Loucy (cell line): Measurements from ENCODE around the gene ZNF516.

Experiments used
- H2AFZ ChIP-seq: fragments of 200-600 bp; sonication (generic); 2 replicates; pipeline ENCODE4 v1.6.0; 2016; ENCODE audit warnings: antibody characterized with exemption, mild to moderate bottlenecking, low read length, moderate library complexity
- H3F3A ChIP-seq: fragments of 200-600 bp; 2 replicates; pipeline ENCODE4 v1.6.0; 2016; ENCODE audit warnings: antibody characterized with exemption, low read depth, mild to moderate bottlenecking
- H3K27me3 ChIP-seq: fragments of 200-600 bp; sonication (generic); 2 replicates; pipeline ENCODE4 v1.6.1; 2014; ENCODE audit warnings: low read length, mild to moderate bottlenecking; ENCODE audit not compliant: insufficient read depth, poor library complexity, severe bottlenecking
- H3K36me3 ChIP-seq: fragments of 200-600 bp; sonication (generic); 2 replicates; pipeline ENCODE4 v1.6.1; 2016; ENCODE audit warnings: low read length; ENCODE audit not compliant: insufficient read depth
- H3K4me1 ChIP-seq: fragments of 200-600 bp; sonication (generic); 2 replicates; pipeline ENCODE4 v1.5.1; 2014; ENCODE audit warnings: low read length, mild to moderate bottlenecking; ENCODE audit not compliant: insufficient read depth, poor library complexity, severe bottlenecking
- H3K4me2 ChIP-seq: fragments of 200-600 bp; sonication (generic); 2 replicates; pipeline ENCODE4 v1.6.0; 2014; ENCODE audit warnings: antibody characterized with exemption, low read length, low read depth, mild to moderate bottlenecking; ENCODE audit not compliant: poor library complexity, severe bottlenecking
- H3K4me3 ChIP-seq: fragments of 200-600 bp; sonication (generic); 2 replicates; pipeline ENCODE4 v1.5.1; 2014; ENCODE audit warnings: low read length, mild to moderate bottlenecking, mixed read lengths; ENCODE audit not compliant: poor library complexity, severe bottlenecking
- H3K79me2 ChIP-seq: fragments of 200-600 bp; sonication (generic); 2 replicates; pipeline ENCODE4 v1.6.1; 2014; ENCODE audit warnings: low read length; ENCODE audit not compliant: insufficient read depth
- H3K9ac ChIP-seq: fragments of 200-600 bp; sonication (generic); 2 replicates; pipeline ENCODE4 v1.6.0; 2014; ENCODE audit warnings: mild to moderate bottlenecking, low read depth, low read length, moderate library complexity; ENCODE audit not compliant: poor library complexity, severe bottlenecking
- H3K9me2 ChIP-seq: fragments of 200-600 bp; sonication (generic); replicated peaks from 2 replicates; pipeline ENCODE4 v1.6.1; 2016; ENCODE audit warnings: low read depth, low read length, mixed read lengths
- H3K9me3 ChIP-seq: fragments of 200-600 bp; sonication (generic); 2 replicates; pipeline ENCODE4 v1.6.1; 2014; ENCODE audit warnings: mild to moderate bottlenecking, antibody characterized with exemption, low read length, low read depth; ENCODE audit not compliant: insufficient read depth
- H4K20me1 ChIP-seq: fragments of 200-600 bp; sonication (generic); 2 replicates; pipeline ENCODE4 v1.6.0; 2014; ENCODE audit warnings: antibody characterized with exemption, low read length, mild to moderate bottlenecking; ENCODE audit not compliant: insufficient read depth, poor library complexity, severe bottlenecking
- CTCF ChIP-seq: fragments of 200-600 bp; sonication (generic); conservative IDR thresholded peaks from 2 replicates; pipeline ENCODE4 v1.5.1; 2014; ENCODE audit warnings: mild to moderate bottlenecking, antibody characterized with exemption, low read length
- EZH2phosphoT487 ChIP-seq: fragments of 200-600 bp; IDR thresholded peaks from 2 replicates; pipeline ENCODE4 v1.6.1; 2018; ENCODE audit warnings: antibody characterized with exemption, mild to moderate bottlenecking, moderate library complexity, borderline replicate concordance

Gene ZNF516

DNA sequence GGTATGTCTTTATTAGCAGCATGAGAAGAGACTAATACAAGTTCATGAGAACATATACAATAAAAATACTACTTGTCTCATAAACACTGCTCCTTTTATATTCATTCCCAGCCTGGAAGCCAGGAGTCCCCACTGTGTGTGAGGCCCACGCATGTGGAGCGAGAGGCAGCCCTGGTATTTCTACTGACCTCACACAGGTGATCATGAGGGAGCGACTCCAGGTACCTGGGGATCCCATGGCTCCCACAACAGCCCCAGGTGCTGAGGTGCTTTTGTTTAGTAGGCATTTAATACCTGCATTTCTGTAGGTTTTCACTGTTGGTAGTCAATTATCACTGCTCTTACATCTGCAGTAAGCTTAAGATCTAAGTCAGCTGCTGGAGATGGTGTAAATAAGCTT lies 75.2 kb downstream of the ZNF516 start:
- Histone ChIP-seq H3K9me2 (no peaks in the 10 kb centered on the region), H3K36me3 (no peaks in the 10 kb centered on the region), H3K79me2 (no peaks in the 10 kb centered on the region), H3K27me3 (no peaks in the 10 kb centered on the region), H4K20me1 (no peaks in the 10 kb centered on the region), H3F3A (no peaks in the 10 kb centered on the region), H3K4me3 (no peak overlapping the region), H3K4me1 (no peaks in the 10 kb centered on the region), H3K9ac (no peak overlapping the region), H3K9me3 (no peaks in the 10 kb centered on the region), H2AFZ (no peak overlapping the region), H3K4me2 (no peak overlapping the region)
- TF ChIP-seq CTCF (no peak), EZH2phosphoT487 (no peak)

DNA sequence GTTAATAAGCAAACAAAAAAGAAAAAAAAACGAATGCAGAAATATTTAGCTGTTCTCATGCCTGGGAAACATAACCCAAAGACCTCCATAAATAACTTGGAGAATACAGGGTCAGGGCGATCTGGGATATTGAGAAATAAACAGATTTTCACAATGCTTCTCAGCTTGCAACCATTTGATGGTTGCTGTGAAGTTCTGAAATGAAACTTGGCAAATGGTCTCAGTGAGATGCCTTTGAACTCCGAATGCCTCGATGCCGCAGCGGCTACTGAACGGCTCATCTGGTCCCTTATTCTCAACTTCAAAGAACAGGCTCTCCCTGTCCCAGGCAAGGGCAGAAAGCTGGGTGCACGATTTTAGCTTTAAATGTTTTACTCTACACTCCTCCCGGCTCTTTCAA lies 78.1 kb downstream of the ZNF516 start:
- Histone ChIP-seq H3K4me1 (peaks cover 10% of the 10 kb centered on the region), H3F3A (no peaks in the 10 kb centered on the region), H4K20me1 (no peaks in the 10 kb centered on the region), H3K4me3 (no peak overlapping the region), H3K27me3 (no peaks in the 10 kb centered on the region), H3K9me3 (no peaks in the 10 kb centered on the region), H3K36me3 (no peaks in the 10 kb centered on the region), H3K9ac (no peak overlapping the region), H2AFZ (no peak overlapping the region), H3K4me2 (no peak overlapping the region), H3K79me2 (no peaks in the 10 kb centered on the region), H3K9me2 (no peaks in the 10 kb centered on the region)
- TF ChIP-seq EZH2phosphoT487, result no peak
- TF ChIP-seq CTCF, result no peak

- Histone ChIP-seq H3K9me2 (no peaks in the 10 kb centered on the region), H3K4me3 (no peak overlapping the region), H3K79me2 (no peaks in the 10 kb centered on the region), H4K20me1 (no peaks in the 10 kb centered on the region), H2AFZ (no peak overlapping the region), H3K4me2 (no peak overlapping the region), H3K36me3 (no peaks in the 10 kb centered on the region), H3K9me3 (no peaks in the 10 kb centered on the region; the same call in 1 of the 2 replicates), H3K4me1 (peaks cover 10% of the 10 kb centered on the region), H3F3A (no peaks in the 10 kb centered on the region), H3K27me3 (no peaks in the 10 kb centered on the region), H3K9ac (no peak overlapping the region)
- TF ChIP-seq CTCF (no peak), EZH2phosphoT487 (no peak)
Measured at GRCh38 chr18:76414936-76415621, 80.0 kb downstream of the ZNF516 start.
